GM19035 (cell line): Measurements from ENCODE around the gene FILIP1.

Experiments used
- ATAC-seq: cut with Tn5 transposase; IDR thresholded peaks from one replicate; pipeline ENCODE4 v1.9.1; 2021; ENCODE audit not compliant: unreplicated experiment

FILIP1 gene

GRCh38 chr6:75382634-75382900, 111.0 kb downstream of the FILIP1 start:
- ATAC-seq, result no peak

- ATAC-seq, result no peak
These were observed 111.5 kb downstream of the FILIP1 start for GRCh38 chr6:75381877-75382633.

GRCh38 chr6:75379536-75379935, 114.1 kb downstream of the FILIP1 start:
- ATAC-seq, result no peak

DNA sequence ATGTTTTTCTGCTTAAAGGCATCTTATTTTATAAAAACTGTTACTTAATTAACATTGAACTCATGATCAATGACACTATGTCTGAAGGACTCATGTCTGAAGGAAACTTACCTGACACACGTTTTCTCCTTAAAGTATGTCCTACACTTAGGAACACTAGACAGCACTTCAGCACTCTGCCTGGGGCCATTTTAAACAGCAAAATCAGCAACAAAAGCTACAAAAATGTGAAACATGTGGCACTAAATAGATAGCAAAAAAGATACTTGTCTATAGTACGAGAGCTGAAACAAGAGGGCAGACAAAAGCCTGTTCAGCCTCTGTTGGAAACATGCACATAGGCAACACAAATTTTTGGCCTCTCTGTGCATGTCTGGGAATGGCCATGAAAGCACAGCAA, 115.5 kb downstream of the FILIP1 start:
- no peak for ATAC-seq

DNA sequence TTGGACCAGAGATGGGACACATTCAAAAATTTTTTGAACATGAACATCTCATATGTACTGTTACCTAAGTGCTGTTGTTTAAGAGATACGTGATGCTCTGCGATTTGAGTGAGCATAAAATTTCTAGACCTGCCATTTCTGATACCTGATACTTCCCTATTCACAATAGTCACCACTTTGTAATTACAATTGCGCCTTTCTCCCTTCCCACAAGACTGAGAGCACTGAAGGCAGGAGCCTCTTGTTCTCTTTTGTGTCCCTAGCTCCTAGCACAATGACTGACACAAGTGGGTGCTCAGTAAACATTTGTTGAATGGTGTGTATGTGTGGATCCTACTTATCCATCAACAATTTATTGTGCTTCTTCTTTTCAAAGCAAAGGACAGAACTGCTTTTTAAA, 116.2 kb downstream of the FILIP1 start:
- ATAC-seq, result no peak

GRCh38 chr6:75376347-75377024, 117.1 kb downstream of the FILIP1 start:
- no peak for ATAC-seq

DNA sequence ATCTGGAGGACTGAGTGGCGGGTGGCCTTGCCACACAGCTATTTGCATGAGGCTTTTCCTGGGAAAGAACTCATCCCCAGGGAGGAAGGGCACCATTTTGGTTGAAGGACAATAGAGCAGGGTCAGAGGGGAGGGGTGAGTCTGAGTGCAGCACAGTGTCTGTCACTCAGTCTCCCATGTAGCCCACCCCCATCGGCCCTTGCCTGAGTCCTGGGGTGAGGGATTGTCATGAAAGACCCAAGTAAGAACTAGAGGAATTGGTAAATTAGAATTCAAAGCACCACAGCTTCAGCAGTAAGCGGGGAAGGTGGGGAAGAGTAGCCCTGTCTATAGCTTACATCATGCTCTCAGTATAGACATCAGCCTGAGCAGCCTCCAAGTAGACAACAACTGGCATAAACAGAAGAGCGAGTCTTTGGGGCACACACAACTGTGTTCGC, 118.6 kb downstream of the FILIP1 start:
- ATAC-seq, result no peak

DNA sequence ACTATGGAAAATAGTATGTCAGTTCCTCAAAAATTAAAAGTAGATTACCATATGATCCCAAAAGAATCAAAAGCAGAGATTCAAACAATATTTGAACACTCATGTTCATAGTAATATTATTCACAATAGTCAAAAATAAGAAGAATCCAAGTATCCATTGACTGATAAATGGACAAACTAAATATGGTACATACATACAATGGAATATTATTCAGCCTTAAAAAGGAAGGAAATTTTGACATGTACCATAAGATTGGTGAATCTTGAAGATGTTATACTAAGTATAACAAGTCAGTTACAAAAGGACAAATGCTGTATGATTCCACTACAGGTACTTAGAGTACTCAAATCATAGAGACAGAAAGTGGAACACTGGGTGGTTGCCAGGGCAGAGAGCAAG, 120.7 kb downstream of the FILIP1 start:
- no peak for ATAC-seq

DNA sequence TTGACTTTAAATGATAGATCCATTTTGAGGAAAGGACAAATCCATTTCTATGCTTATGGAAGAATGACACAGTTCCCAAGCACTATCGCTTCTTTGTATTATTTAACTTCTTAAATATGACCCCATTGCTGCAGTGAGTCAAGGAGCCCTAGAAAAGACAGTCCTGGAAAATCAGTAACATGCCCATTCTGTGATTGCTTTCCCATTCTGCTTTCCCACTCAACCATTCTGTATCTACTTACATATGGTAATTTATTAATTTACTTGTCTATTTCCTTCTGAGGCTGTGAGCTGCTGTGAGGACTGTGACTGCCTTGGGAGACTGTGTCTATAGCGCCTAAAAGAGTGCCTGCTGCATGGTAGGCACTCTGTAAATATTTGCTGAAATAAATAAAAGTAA, 123.6 kb downstream of the FILIP1 start:
- no peak for ATAC-seq

DNA sequence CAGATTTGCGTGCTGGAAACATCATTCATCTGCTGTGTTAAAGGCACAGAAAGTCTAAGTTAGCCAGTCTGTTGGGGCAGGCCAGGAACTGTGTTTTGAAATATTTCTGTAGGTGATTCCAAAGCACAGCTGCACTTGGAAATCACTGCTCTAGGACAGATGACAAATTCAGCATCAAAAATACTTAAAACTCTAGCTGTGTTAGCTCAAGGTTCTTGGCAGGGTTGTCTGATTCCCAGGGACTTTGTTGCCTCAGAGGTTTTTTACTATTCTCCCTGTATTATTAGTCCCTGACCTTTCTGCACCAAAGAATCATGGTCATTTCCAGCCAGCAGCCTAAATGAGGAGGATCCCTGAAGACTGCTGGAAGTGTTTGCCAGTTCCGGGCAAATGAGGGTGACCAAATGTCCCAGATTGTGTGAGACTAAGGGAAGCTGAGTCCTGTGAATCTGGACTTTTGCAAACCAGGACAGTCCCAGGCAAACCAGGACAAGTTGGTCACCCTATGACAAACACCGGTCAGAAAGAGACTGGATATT, 124.7 kb downstream of the FILIP1 start:
- ATAC-seq, result no peak

DNA sequence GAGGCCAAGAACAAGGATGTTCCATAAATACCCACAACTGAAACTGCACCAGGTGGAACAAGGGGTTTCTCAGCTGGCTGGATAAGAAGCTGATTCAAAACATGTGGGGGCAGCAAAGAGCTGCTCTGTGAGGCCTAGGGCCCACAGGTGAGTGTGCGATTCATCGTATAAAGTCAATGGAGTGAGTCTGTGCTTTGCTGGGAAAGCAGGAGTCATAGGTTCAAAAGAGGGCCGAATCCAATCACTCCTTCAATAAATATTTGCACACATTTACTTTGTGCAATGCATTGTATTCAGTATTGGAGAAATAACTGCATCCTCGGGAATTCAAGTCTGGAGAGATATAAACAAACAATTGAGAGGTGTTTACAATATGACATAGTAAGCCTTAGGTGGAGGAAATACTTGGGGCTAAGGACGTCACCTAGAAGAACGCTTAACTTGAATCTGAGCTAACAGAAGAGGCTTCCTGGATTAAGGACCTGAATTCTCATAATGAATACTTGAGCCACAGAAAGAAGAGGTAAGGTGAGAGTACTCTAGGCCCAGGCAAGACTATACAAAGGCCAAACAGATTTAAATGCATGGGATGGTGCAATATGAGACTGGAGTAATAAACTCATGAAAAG, 125.3 kb downstream of the FILIP1 start:
- no peak for ATAC-seq

GRCh38 chr6:75363304-75363703, 130.3 kb downstream of the FILIP1 start:
- no peak for ATAC-seq

DNA sequence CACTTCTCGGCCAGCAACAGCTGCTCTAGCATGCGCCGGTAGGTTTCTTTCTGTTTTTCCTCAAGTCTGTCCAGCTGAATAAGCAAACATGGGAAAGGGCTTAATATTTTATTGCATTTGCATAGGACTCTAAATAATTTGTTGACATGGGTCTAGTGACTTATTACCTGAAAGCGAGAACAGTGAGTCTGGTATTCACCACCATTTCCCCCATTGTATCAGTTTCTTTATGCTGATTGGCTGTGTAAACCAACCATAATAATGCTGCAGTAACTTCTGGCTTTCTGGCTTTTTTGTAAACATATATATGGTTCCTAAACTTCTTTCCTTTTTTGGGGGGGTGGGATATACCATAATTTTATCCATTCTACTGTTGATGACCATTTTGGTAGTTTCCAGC, 140.0 kb downstream of the FILIP1 start:
- ATAC-seq, result no peak

GRCh38 chr6:75351570-75351969, 142.0 kb downstream of the FILIP1 start:
- ATAC-seq, result no peak

- ATAC-seq, result no peak
These were observed 142.8 kb downstream of the FILIP1 start for GRCh38 chr6:75350808-75351207.

- no peak for ATAC-seq
These were observed 143.4 kb downstream of the FILIP1 start for GRCh38 chr6:75350156-75350555.

GRCh38 chr6:75349262-75349984, 144.2 kb downstream of the FILIP1 start:
- ATAC-seq, result no peak

DNA sequence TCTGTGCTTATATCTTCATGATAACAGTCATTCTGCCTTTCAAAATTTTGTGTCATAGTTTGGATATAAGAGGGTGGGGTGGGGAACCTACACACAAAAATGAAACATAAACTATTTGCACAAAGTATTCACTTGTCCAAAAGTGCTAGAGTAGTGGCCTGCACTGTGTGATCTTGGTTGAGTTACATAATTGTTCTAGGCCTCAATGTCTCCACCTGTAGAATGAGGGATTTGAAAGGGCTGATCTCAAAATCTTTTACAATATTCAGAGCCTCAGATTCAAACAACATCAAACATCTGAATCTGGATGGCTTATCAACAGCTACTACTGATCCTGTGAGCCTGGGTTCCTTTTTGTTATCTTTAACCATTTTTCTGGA, 144.7 kb downstream of the FILIP1 start:
- ATAC-seq, result no peak

DNA sequence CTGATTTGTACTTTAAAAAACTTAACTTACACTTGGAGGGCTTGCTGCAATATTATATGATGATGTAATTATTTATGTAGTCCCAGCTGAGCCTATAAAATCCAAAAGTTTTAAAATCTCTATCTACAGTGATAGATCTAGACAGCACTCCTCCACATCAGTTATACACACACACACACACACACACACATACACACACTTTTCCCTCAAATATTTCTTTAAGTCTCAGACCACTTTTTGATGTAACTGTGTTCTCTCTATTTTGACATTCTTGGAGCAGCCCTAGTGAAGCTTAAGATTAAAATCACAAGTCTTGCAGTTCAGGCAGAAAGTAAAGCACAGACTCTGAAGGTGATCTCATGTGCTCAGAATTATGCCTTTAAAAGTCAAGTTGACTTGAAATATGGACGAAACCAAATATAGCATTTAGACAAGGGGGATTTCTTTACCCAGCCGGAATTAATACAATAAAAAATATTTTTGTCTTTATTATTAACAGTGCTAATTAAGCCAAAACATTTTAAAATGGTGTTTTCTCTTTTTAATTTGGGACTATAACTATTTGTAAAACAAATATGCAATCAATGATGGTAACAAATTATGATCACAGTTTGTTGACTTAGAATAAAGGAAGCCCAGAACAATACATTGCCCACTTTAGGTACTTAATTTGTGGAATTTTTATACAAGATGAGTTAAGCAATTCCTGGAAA, 145.5 kb downstream of the FILIP1 start:
- no peak for ATAC-seq

DNA sequence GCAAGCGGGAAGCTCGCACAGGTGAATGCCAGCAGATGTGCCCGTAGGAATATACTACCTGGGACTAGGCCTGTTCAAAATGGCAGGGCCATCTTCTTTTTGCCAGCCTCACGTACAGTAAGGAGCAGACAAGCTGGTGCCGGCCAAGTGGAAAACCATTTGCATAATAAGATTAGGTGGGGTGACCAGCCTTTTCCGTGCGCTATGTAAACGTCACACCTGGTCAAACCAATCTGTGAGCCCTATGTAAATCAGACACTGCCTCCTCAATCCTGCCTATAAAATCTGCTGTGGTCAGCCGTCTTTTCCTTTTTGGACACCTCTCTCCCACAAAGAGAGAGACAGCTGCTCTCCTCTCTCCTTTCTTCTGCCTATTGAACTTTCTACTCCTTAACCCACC, 148.2 kb downstream of the FILIP1 start:
- no peak for ATAC-seq

DNA sequence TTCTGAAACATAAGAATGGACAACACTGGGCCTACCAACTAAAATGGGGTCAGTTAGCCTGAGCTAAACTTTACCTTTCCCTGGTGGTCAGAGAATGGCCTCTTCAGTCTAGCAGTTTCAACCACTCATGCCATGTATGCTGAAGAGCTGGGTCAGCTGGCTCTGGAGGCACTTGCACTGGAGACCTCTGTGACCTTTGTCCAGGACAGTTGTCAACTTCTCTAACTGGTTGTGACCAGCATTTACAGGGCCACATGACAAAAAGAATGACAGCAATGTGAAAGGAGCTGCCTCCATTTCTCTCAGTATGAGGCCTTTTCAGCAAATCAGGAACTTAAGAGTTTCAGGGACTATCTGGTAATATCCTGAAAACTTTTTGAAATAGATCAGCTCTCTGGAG, 149.1 kb downstream of the FILIP1 start:
- ATAC-seq, result no peak
